ENCODE measurements around the gene GAREM1. TPM values are rescaled to one million over a fixed set of nuclear protein-coding genes. Genes with fewer than 3 reads are reported as not detected.
"Not testable (repeated sequence)": the region's sequence is repeated elsewhere in the genome, so short reads cannot be mapped to it uniquely, and the experiment has no call there.

Gene GAREM1
- total RNA-seq, 1 donor from 2014 or later = 22.9 TPM

DNA sequence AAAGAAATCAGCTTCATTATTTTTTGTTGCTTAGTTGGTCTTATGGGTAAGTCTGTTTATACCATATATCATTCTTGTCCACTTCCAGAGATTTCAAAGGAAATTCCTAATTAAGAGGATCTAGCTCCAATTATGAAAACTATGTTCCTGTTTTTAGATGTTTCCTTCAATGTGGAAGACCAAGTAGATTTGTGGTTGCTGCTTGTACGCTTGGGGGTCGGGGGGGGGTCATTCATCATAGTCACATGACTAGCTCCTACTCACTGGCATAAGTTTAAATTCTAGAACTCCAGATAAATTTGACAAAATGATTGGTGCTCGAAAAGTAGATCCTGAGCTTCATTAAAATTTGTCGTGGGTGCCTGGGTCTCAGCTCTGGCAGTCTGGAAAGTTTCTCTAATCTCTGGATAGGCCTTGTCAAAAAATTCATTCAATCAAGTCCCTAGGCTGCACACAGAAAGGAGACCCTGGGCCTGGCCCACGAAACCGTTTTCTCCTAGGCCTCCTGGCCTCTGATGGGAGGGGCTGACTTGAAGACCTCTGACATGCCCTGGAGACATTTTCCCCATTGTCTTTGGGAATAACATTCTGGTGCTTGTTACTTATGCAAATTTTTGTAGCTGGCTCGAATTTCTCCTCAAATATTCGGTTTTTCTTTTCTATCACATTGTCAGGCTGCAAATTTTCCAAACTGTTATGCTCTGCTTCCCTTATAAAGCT, 218.4 kb downstream of the GAREM1 start:
- no peak for ATAC-seq

DNA sequence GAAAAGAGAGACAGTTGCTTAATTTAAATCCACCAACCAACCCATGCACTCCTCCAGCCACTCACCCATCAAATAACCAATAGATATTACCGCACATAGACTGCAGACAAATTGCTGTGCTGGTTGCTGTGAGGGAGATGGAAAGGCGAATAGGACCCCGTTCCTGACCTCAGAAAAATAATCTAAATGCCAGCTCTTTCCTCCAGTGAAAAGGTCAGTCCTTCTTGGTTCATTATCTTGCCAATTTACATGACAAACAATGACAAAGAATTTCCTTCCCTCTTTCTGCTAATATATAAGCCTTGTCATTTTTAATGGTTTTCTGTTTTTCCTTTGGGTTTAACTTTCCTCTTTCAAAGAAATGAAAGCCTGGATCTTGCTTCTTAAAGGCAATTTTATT, 219.2 kb downstream of the GAREM1 start:
- ATAC-seq = no peak

DNA sequence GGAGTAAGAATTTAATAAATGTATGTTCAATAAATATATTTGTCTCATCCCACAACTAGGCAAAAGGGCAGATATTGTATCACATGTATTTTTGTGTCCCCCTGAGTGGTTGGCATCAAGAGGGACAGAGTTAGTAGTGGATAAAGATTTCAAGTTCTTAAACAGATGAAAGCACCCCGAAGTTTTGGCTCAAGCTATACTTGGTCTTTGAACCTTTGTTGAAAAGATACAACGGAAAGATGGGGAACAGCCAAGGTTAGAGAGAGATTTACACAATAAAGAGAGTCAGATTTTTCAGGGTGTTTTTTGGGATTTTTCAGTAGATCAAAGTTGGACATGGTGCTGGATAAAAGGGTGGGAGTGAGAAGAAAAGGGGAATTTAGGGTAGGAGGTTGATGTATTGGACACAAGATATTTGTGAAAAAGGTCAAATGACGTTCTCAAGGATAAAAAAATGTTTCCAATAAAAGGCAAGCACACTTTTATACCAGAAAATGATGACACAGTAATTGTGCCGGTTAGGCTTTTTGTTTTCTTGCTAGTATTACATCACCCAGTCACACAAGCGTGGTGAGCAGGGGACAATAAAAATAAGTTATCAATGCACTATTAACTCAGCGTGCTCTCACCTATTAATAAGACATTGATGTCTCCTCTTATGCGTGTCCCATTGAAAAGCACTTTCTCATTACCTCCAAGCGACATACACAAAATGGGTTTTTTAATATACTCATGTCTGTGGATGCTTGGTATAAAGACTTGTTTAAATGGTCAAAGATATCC, 221.3 kb downstream of the GAREM1 start:
- ATAC-seq = no peak

DNA sequence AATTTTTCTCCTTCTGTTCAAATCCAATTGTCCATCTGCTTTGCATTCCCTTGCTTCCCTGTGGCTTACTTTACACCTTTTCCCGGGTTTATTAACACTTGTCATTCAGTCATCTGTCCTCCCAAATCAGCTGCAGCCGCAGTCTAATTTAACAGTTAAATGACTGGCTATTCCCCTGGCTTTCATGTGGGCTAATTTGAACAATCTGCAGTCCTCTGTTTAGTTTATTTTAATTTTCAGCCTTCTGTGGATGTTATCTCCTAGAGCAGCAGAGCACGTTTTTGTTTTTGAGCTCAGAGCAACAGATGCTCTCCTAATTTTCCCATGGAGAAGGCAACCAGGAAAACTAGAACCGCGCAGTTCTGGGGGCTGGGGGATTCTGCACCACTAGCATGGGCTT, 225.8 kb downstream of the GAREM1 start:
- no peak for ATAC-seq

DNA sequence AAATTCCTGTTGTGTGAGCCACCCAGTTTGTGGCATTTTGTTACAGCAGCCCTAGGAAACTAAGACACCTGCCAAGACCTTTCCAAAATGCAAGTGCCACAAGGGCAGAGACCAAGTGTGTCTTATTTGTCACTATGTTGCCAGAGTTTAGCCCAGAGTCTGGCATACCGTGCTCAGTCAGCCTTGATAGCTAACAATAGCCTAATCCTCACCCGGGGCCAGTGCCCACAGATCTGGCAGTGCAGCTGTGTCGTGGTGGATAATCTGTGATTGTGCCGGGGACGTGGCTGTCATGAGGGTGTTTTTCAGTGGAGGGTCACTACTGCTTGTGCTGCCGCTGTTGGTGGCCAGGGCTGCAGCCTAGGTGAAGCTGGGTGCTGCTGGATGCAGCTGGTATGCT, 227.3 kb downstream of the GAREM1 start:
- no peak for ATAC-seq

DNA sequence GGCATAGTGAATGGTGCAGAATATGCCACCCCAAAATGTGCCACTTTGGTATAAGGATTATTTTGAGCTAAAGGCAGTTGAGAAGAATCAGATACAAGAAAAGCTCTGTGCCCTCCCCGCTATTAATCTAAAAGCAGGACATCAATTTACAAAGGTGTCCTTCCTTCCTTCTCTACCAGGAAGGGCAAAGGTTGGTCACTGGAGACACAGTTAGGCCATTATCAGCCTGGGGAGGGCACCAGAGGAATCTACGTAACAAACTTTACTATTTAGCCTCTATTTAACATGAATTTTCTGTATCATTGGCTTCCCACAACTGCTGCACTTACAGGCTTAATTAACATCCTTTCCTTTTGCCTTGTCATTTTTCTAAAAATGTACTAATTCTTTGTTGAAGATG, 228.3 kb downstream of the GAREM1 start:
- ATAC-seq = no peak

DNA sequence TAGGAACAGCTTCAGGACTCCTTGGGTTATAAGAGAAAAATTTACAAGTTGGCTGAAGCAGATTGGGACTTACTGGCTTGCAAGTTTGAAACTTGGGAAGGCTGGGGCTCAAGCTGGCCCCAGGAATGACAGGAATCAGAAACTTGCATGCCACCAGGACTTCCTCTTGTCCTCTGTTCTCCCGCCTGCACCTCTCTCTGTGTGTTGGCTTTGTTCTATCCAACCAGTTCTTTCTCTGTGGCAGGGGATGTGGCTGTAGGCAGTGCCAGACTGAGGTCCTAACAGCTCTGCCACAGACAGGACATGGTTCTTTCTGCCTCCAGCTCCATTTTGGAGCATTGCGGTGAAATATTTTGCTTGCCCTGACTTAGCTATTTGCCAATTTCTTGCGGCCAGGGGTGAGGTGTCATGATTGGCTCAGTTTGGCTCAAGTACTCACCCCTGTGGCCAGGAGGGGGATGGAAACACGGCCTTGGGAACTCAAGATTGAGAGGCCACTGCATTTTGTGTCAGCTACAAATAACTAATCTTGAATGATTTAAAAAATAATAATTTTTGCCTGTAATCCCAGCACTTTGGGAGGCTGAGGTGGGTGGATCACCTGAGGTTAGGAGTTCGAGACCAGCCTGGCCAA, 231.9 kb downstream of the GAREM1 start:
- no peak for ATAC-seq

DNA sequence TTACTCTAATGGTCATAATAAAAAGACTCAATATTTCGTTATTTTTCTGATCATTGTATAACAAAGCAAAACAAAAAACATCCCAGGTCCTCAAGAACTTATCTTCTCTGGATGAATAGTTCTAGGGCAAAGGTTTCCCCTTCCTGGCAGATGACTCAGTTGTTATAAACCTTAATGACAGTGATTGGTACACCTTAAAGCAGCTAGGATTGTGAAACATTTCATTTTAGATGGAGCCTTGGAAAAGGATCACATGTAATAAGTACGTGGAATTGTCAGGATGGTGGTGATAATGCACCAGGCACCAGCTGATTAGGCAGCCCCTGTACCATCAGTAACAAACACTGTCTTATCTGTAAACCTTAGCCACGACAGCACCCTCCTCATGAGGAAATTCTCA, 233.6 kb downstream of the GAREM1 start:
- ATAC-seq = no peak

DNA sequence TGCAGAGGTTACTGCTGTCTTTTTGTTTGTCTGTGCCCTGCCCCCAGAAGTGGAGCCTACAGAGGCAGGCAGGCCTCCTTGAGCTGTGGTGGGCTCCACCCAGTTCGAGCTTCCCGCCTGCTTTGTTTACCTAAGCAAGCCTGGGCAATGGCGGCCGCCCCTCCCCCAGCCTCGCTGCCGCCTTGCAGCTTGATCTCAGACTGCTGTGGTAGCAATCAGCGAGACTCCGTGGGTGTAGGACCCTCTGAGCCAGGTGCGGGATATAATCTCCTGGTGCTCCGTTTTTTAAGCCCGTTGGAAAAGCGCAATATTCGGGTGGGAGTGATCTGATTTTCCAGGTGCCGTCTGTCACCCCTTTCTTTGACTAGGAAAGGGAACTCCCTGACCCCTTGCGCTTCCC, 237.3 kb downstream of the GAREM1 start:
- not testable (repeated sequence) for ATAC-seq

DNA sequence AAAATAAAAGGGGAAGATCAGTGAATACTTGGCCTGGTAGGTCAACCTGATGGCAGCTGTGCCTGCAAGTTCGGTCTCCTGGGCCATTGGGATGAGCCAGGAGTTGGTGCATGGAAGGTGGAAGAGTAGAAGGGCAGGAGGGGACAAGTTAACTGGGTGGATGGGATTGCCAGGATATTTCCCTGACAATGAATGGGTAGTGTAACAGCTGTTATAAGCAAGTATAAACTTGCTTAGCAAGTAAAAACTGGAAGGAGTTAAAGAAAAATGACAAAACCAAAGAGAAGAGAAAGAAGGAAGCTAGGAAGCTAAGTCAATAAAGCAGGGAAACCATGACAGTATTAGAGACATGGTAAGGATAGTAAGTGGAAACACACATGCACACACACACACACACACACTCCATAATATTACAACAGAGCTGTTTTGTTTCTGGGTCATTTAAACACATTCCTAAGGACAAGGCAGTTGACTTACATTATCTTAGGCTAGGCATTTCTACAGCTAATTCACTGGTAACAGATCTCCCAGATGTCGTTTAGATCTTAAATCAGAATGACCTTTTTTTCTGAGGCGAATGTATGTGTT, 251.2 kb downstream of the GAREM1 start:
- ATAC-seq = no peak

DNA sequence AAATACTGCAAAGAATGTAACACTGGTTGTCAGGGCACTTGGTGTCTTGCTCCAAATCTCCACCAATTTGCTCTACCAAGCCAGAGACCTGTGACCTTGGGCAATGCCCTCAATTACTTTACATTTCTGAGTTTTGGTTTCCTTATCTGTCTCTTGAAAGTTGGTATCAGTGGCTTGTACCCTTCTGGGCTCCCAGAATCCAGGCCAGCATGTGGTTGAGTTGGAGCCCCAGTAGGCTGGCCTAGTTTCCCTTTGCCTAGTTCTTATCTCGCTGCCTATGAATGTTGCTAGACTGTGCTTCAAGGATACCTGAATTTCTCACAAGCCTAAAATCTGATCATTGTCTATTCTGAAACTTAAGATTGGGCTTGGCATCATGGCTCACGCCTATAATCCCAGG, 254.3 kb downstream of the GAREM1 start:
- ATAC-seq = no peak

DNA sequence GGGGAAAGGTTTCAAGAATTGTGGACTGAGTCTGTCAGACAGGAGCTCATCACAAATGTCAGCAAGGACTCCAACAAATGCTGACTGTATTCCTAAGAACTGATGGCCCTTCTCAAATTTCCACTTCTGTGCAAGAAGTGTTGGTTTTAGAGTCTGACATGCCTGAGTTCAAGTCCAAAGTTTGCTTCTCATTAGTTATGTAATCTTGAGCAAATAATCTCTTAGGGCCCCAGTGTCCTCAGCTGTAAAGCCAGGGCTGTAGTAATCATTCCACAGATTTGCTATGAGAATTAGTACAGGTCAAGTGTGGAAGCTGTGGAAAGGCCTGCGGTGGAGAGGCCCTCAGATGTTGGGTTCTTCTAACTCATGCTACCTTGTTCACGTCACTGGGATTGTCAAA, 257.0 kb downstream of the GAREM1 start:
- ATAC-seq = no peak

All from esophagus mucosa (tissue), 1 donor.